ENCODE data around the gene CD151. TPM values are rescaled to one million over a fixed set of nuclear protein-coding genes. Genes with fewer than 3 reads are reported as not detected.

CD151 gene
- total RNA-seq, 1 experiment from 2014 or later = 296 TPM

- BruUV-seq (replicated peaks) = TSS peak; percentile 39
- CTCF ChIA-PET = no interaction called here
- H3K27ac ChIP-seq (ENCODE audit: low read depth, low read length) = peak overlapping the region; percentile 39
These were observed 41.8 kb upstream of the CD151 start for GRCh38 chr11:790721-791564.

More at GRCh38 chr11:790721-791564, 41.8 kb upstream of the CD151 start:
- Histone ChIP-seq H3K4me2 (ENCODE audit: low read length) (peak overlapping the region; percentile 13; the same call in 1 of the 2 replicates), H3K9ac (ENCODE audit: low read length) (no peak overlapping the region), H3K27me3 (ENCODE audit: insufficient read depth, low read length) (no peaks in the 10 kb centered on the region), H3K4me1 (ENCODE audit: control insufficient read depth in 1 of 2, insufficient read depth in 2 of 2, low read length in 2 of 2) (peaks cover 9 to 33% of the 10 kb centered on the region in 2 experiments; a peak in 3 of 4 replicates), H3K9me3 (ENCODE audit: control insufficient read depth in 1 of 2, insufficient read depth in 1 of 2, low read depth in 1 of 2, low read length in 2 of 2) (no peaks in the 10 kb centered on the region), H3K36me3 (ENCODE audit: control insufficient read depth in 1 of 2, insufficient read depth in 2 of 2, low read length in 2 of 2) (peaks cover 0 to 4% of the 10 kb centered on the region in 2 experiments; a peak in 1 of 4 replicates), H2AFZ (ENCODE audit: low read depth, low read length, poor library complexity, severe bottlenecking) (no peak overlapping the region), H4K20me1 (ENCODE audit: insufficient read depth) (no peaks in the 10 kb centered on the region), H3K4me3 (replicated peaks in 1 of 2; ENCODE audit: low read depth in 1 of 2, low read length in 2 of 2) (no peak overlapping the region), H3K79me2 (ENCODE audit: insufficient read depth, low read length) (peaks cover 13% of the 10 kb centered on the region; the same call in 1 of the 2 replicates), H3K9me2 (ENCODE audit: insufficient read depth) (no peaks in the 10 kb centered on the region)
- POLR2A ChIA-PET = interaction anchor here (1.0 kb wide), 1 partner anchor 13 kb away, joined by 8 read pairs; no protein-coding TSS in a partner anchor
- intact Hi-C loops (cut with micrococcal nuclease) = no loop called here
- ATAC-seq = peak; percentile 68
- RAD21 ChIA-PET (ENCODE audit: low non-redundant PET in 1 of 2, low total read pairs in 2 of 2, uncharacterized antibody in 2 of 2, unreplicated experiment in 2 of 2) = no interaction called here
- no peak for DNase-seq (ENCODE audit: low read depth, low spot score)
- TF ChIP-seq EZH2phosphoT487 (IDR thresholded peaks at IDR 0.05; ENCODE audit: borderline replicate concordance) (no peak), TCF7L2 (IDR thresholded peaks at IDR 0.05; ENCODE audit: borderline replicate concordance, extremely low read depth, insufficient read depth, insufficient read length) (no peak), FOSL1 (IDR thresholded peaks at IDR 0.05; ENCODE audit: low read depth) (no peak), POLR2AphosphoS5 (IDR thresholded peaks at IDR 0.05; ENCODE audit: low read depth, low read length) (0 out of 2 replicates have a peak, but pooled peaks have one; percentile 11), YY1 (IDR thresholded peaks at IDR 0.05; ENCODE audit: extremely low read depth, insufficient replicate concordance, low read depth, low read length) (no peak), ATF3 (IDR thresholded peaks at IDR 0.05) (no peak), ELF1 (IDR thresholded peaks at IDR 0.05; ENCODE audit: borderline replicate concordance, low read depth) (no peak), POLR2A (IDR thresholded peaks at IDR 0.05; ENCODE audit: borderline replicate concordance, extremely low read depth, insufficient read depth, insufficient read length) (no peak)
